GM19372 (cell line): Measurements from ENCODE around the gene HOXB2.

ENCODE experiments used
- ATAC-seq: cut with Tn5 transposase; IDR thresholded peaks from one replicate; pipeline ENCODE4 v1.9.1; 2021; ENCODE audit warnings: mild to moderate bottlenecking, low read depth, moderate library complexity; ENCODE audit not compliant: unreplicated experiment

HOXB2 gene

DNA sequence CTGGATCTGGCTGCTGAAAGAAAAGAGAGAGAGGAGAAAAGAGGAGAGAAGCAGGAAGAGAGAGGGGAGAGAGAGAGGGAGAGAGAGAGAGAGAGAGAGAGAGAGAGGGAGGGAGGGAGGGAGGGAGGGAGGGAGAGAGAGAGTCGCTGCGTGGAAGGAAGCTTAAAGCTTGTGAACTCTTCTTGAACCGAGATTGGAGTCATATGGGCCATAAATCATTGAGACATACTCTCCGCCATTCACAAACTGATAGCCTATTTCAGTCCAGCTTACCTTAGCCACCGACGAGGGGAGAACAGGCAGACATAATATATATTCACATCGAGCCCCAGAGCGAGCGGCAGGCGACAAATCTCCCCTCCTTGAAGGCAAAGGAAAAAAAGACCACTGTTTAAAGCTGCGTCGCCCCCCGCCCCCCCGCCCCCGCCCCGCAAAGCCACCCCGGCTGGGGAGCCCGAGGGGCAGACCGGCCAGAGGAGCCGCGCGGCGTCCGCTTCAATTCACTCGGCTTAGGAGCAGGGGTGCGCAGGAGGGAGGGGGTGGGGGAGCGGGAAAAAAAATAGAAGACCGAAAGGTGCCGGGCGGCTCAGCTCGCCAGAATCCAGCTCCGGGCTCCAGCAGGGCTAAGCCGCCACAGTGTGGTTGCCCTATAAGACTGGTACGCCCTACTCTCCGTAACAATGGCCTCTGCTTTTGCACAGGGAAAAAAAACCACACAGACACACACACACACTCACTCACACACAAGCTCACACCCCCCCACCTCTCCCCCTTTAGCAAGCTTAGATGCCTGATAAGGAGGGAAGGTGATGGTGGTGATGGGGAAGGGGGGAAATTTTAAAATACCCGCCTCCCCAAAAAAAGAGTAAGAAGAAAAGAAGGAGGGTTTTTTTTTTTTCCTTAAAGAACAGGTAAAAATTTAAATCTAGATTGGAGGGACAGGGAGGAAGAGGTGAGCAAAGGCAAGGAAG, 10.6 kb upstream of the HOXB2 start:
- no peak for ATAC-seq

DNA sequence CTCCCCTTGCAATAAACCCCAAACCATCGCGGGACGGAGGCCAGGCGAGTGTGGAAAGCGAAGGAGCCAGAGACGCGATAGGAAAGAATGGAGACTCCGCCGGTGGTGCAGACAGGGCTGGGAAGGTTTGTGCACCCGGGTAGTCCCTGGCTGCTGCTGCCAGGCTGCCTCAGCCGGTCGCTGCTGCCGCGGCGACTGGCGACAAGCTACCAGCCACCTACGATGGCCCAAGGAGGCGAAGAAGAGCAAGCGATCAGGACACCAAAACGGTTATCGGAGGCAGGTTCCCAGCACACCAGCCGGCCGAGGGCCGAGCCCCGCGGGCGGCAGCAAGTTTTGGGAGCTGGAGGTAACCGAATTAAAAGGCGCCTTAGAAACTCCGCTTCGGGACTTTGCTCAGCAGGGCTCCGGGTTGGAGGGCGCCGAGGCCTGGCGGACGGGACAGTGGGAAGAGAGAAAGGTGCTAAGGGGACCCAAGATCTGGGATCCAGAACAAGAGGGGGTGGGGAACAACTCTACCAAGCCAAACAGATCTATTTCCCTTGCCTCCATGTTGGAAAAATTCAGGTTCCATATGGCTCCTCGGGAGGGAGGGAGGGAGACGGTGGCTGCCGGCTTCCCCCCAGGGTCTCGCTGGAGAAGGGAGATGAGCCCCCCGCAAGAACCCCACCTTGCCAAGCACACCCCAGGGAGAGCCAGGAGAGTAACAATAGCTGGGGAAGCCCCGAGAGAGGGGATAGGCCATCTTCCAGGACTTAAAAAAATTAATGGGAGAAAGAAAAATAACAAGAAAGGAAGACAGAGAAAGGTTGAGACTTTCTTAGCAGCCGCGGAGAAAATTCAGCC, 9.7 kb upstream of the HOXB2 start:
- no peak for ATAC-seq

DNA sequence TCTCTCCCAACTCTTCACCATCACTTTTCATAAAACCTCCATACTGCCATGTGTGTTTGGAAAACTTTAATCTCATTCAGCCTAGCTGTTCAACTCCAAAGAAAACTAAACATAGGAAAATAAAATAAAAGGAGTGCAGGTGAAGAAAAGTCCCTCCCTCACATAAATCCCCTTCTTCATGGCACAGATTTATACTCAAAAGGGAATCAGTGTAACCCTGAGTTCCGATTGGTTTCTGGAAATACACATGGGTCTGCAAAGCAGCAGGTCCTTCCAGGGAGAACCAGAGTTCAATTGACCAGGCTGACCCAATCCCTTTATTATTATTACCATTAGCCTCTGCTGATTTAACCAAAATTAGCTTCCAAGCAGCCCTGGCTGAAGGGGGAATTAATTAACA, 8.9 kb upstream of the HOXB2 start:
- ATAC-seq, result no peak

DNA sequence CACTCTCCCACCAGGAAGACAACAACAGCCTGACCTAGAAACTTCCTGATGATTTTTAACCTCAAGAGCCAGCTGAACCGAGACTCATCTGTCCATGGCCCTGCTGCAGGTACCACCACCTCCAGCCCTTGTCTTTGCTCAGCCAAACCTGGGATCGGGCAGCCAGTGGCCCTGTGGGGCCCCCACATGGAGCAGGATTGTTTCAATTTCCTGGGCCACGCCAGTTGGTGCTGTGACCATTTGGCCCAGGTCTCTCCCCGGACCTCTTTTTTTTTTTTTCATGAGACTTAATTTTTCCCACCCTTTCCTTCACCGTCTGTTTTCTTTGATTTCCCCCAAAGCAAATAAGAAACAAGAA, 8.3 kb upstream of the HOXB2 start:
- ATAC-seq, result no peak

DNA sequence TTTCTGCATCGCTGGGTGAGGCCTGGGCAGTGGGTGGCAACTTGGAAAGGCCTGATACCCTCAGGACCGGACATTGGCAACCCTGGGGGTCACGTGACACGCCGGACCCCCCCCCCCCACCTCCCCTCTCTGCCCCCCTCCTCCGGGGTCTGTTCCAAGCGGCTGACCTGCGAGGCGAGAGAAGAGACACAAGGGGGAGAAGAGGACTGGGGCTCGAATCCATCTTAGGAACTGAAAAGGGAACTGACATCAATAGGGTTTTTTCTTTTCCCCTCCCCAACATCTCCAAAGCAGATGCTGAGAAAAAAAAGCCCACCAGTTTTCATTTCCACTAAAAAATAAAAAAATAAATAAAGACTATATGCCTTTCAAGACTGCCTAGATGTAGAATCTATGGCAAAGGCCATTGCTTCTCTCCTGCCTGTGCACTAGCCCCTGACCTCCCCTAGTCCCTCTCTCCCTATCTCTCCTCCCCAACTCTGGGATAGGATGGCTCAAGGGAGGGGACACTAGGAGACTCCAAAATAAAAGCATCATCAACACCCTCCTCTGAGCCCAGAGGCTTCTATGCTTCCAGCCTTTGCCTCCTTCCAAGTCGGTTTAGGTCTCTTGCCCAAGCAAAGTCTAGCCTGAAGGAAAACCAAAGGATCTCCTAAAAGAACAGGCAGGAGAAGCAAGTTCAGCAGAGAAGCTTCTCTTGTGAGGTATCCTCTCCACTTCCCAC, 7.7 kb upstream of the HOXB2 start:
- ATAC-seq, result no peak

DNA sequence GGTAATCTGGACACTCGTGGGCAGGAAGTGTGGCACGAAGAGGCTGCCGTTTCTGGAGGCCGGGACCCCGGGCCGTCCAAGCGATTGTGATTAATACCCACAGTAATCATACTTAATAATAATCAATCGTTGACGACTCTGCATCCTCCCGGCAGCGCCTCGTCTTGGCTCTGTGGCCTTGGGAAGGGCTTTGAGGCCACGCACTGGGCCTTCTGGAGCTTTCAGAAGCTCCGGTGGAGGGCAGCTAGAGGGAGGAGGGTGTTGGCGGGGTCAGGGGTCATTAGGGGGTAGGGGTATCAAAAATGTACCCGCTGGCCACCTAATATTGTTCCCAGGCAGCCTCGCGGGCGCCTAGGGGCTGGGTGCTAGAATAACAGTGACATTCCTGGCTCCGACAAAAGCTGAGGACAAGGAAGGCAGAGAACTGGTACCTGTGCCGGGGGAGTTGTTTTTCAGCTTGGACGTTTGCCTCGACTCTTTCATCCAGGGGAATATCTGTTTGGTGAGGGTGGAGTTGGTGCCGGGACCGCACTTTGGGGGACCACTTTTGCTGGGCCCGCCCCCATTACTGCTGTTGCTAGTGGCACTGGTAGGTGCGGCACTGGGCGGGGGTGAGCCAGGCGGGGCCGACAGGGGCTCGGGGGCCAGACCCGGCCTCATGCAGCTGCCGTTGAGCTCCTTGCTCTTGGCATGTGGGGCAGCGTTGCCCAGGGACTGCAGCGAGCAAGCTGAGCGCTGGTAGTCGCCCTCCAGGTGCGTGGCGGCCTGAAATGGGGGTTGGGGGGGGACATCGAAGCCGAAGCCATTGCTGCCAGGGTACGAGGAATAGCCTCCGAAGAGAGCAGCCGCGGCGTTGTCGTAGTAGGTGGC, 6.9 kb upstream of the HOXB2 start:
- ATAC-seq, result no peak

DNA sequence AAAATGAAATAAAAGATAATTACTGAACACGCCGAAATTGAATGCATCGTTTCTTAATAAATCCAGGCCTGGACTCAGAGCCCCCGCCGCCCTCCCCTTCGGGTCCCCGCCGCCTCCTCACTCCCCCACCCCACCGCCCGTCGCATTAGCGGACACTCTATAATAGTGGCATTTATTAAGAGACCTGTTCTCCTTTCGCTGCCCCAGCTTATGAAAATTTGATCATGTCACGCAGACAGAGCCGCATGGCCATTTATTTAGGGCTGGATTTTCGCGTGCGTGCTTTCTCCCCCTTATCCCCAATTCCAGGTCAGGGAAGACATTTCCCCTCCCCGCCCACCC, 6.3 kb upstream of the HOXB2 start:
- no peak for ATAC-seq

DNA sequence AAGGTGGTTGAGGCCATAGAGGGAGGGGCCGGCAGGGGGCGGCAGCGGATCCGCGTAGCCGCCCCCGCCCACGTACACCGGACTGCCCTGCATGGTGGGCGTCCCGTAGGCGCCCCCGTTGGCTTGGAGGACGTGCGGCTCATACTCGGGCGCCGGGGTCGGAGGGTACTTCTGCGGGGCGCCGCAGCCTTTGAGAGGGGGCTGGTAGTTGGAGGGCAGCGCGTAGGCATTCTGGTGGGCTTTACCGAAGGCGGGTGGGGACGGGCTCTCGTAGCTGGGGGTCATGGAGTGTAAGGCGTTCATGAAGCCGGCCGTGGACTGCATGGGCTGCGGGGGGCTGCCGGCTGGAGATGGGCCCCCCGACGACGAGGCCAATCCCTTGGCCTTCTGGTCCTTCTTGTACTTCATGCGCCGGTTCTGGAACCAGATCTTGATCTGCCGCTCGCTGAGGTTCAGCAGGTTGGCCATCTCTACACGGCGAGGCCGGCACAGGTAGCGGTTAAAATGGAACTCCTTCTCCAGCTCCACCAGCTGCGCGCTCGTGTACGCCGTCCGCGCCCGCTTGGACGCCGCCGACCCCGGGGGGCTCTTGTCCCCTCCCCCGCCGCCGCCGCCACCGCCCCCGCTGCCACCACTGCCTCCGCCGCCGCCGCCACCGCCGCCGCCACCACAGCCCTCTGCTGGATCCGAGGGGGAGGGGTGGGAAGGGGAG, 5.7 kb upstream of the HOXB2 start:
- no peak for ATAC-seq

DNA sequence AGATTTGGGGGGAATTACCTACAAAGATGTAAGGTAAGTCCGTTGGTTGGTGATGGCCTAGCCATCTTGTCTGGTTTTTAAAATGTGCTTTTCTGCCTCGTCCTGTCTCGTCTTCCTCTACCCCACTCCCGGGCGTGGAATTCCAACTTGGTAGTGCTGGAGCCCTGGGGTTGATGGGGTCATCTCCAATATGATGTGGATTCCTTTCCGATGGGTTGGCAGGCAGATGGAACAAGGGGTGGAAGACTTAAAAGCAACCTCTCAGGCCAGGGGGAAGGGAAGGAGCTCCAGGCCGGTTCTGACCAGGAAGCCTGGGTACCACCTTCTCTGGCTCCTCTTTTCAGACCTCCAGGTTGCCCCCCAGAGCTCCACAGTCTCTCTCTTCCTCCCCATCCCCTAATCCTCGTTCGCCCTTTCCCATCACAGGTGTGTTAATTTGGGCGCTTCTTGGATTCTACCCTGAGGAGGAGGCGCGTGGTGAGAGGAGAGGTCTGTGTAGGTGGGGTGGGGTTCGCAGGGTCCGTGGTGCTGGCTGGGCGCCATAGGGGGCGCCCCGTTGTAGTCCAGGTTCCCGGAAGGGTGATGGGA, 5.1 kb upstream of the HOXB2 start:
- ATAC-seq, result no peak

DNA sequence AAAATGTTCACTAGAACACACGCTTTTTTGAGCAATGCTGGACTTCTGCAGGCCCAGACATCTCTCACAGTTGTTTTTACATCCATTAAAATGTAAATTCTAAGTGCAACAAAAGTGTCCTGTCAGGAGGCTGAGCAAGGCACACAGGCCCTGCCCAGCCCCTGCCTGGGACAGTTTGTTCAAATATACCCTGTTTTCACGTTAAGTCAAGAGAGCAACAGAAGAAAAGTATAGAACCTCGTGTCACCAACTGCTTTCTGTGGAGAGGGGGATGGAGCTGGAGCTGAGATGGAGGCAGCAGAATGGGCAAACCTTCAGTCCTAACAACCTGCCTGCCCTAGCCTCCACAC, 4.3 kb upstream of the HOXB2 start:
- ATAC-seq, result no peak

DNA sequence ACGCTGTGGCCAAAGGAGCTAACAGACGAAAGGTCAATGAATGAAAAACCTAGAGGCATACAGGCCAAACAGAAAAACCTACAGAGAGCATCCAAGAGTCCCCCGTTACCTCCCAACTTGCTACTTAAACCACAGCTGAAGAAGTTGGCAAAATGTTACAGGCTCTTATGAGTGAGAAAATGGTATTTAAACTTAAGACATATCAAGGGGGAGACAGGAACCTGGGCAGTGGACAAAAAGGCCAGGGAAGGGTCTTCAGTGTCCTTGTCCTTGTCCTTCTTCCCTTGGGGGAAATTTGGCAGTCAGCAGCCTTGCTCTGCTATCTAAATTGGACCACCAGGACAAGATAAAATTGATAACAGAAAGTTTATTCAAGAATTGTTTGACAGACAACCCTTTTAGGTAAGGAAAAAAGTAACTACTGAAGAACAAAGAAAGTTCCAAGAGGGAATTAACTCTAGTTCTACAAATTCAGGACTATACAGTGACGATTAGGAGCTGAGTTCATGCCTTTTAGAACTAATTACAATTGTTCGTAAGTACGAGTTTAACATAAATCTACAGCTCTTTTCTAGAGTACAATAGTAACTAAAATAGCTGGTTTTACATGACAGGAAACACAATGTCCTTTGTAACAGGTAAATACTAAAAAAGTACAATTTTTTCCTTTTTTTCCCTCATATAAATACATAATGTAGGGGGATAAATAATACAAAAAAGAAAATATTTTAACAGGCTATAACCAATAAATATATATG, 3.8 kb upstream of the HOXB2 start:
- ATAC-seq, result no peak

DNA sequence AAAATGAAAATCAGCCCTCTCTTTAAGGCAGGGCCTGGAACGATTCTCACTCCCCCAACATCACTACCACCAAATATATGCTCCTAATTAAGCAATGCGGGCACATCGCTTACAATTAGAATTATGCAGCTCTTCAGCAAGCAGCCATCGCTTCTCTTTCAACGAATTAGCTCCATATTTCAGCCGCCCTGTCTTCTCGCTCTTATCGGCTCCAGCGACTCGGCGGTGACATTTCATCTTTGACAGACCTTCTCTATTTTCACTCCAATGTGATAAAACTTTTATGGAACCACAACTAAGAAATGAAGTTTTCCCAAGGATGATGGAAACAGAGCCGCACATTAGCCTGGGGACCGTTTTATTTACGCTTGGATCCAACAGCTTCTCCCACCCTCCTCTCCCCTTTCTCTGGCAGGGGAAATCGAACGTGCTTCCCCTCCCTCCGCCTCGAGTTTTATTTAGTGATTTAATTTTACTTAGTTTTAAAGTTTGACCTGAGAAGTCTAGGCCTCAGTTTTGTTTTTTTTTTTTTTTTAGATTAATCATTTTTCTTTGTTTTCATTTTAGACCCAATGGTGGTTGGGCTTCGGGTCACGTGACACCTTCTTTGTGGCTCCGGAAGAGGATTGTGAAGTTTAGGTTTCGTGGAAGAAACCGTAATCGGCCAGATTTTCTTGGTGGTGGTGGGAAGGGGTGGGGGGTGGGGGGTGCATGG, 3.1 kb upstream of the HOXB2 start:
- ATAC-seq, result no peak

DNA sequence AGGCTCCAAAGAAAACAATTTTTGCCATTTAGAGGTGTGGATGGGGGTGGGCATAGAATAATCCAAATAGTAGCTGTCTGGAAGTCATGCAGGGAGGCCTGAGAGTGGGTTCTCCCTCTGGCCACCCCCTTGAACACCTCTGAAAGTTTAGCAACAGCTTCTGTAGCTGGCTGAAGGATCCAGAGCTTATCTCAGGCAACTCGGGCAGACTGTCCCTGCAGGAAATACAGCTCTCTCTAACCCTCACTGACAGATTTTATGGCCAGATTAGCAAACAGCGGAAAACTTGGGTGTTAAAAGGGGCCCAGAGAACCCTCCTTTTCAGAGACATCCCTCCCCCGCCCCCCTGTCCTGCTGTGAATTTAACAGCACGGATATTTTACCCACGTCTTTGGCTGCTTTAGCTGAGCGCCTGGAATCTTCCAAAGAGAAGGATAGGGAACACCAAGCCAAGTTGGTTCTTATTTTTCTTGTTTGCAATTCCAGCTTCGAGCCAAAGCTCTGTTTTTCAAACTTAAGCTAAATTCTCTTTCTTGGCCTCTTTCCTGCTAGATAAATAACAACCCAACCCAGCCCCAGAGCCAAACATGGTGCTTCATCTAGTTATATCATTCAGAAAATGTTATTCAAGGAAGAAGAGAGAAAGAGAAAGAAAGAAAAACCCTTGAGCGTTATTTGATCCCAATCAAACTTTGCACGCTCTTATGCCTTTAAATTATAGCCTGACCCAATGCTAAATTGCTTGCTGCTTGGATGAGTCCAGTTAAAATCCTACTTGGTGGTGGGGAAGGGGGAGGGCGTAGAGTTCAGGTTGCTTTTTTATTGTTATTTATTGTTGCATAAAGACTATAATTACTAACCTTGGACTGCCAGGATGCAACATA, 2.3 kb upstream of the HOXB2 start:
- no peak for ATAC-seq

DNA sequence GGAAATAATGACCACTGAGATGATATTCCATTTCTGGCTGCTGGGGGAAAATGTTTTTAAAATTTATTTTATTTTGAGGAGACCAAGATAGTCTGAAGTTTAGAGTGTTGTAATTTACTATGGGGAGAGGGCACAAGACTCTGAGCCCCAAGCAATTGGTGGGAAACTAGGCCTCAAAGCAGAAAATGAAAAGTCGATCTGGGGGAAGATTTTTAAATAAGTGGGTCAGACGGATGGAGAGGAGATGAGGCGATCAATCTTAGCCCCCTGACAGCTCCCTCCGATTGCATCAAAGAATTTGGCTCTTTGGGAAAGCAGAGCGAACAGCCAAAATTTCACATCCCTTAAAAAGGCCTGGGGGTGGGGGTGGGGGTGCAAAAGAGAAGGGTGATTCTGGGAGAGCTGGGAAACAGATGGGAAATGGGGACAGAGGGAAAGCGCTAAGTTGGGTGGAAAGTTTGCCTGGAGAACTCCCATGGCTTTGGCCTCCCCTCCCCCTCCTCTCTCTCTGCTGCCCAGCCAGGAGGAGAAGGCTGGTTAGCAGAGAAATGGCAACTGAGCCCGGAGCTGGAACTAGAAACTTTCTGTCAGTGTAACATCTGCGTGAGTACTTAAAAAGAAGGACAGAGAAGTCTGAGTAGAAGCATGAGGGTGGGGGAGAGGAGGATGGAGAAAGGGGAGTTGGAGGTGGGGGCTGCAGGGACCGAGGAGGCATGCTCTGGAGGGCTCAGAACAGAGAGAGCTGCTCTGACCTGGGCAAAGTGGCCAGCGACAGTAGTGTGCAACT, 1.4 kb upstream of the HOXB2 start:
- ATAC-seq, result no peak

DNA sequence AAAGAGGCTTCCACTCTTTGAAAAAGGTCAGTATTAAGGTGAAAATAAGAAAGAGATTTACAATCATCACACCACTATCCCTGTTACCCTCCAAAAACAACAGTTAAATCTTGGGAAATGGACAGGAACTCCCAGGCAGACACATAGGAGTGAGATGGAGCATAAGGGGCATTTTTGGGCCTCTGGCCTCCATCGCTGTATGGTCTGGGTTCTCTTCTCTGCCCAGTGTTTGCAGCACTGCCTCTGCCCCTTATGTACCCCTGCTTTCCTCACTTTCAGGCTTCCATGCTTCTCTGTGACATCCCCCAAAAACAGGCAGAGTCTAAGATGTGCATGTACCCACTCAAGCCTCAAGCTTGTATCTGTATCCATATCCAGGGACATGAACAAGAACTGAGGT, 630 bp upstream of the HOXB2 start:
- ATAC-seq, result no peak

DNA sequence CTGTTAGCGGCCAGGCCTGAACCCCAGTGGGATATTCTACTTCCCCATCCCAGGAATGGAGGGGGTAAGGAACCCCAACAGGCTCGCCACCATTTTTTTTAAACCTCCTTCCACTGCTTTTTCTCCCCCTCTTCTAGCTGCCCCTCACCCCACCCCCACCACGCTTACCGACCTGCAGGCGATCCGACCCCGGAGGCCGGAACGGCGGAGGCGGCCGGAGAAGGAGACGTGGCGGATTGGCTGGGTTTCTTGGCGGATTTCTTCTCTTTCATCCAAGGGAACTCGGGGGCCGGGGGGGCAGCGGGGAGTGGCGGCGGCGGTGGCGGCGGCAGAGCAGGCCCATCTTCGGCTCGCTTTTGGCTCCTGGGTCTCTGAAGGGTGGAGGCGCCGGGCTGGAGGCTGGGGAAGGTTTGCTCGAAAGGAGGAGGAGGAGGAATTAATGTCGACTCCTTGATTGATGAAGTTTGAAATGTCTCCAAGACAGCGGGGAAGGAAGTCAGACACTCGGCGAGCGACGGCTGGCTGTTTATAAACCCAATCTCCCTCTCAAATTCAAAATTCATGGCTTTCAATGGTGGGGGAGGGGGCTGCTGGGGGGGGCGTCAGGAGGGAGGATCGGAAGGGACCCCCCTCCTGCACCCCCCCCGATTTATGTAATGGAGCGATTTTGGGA, 424 bp downstream of the HOXB2 start:
- ATAC-seq, result no peak
